22Rv1 (cell line): ENCODE data around the gene FLAD1.

Experiments
- H3K27ac ChIP-seq: fragments of 450-650 bp; 2 replicates; pipeline ENCODE4 v1.5.1; 2017
- ZFX ChIP-seq: fragments of 450-650 bp; IDR thresholded peaks from 2 replicates; pipeline ENCODE4 v1.6.1; 2017; ENCODE audit warnings: antibody characterized with exemption, borderline replicate concordance
- TF ChIP-seq, protein P1 (sequence below): fragments of 450-650 bp; IDR thresholded peaks from 2 replicates; pipeline ENCODE4 v1.5.1; 2017; ENCODE audit warnings: mild to moderate bottlenecking

Gene FLAD1

GRCh38 chr1:154958681-154959425 lies 24.3 kb upstream of the FLAD1 start:
- peak overlapping the region; percentile 59; the same call in 1 of the 2 replicates for H3K27ac ChIP-seq
- TF ChIP-seq, protein P1, sequence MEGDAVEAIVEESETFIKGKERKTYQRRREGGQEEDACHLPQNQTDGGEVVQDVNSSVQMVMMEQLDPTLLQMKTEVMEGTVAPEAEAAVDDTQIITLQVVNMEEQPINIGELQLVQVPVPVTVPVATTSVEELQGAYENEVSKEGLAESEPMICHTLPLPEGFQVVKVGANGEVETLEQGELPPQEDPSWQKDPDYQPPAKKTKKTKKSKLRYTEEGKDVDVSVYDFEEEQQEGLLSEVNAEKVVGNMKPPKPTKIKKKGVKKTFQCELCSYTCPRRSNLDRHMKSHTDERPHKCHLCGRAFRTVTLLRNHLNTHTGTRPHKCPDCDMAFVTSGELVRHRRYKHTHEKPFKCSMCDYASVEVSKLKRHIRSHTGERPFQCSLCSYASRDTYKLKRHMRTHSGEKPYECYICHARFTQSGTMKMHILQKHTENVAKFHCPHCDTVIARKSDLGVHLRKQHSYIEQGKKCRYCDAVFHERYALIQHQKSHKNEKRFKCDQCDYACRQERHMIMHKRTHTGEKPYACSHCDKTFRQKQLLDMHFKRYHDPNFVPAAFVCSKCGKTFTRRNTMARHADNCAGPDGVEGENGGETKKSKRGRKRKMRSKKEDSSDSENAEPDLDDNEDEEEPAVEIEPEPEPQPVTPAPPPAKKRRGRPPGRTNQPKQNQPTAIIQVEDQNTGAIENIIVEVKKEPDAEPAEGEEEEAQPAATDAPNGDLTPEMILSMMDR, result no peak
- TF ChIP-seq ZFX, result no peak

DNA sequence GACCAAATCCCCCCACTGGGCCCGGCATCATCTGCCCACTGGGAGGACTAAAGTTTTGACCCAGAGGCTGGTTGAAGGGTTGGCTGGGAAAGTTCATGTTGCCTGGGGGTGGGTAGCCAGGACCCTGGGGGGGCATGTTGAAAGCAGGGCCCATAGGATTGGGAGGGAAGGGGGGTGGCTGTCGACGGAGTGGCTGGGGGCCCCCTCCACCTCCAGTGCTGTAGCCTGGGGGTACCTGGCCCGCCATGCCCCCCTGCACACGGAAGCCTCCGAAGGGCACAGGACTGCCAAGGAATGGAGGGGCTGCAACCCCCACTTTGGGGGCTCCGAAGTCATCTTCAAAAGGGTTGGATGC lies 23.7 kb upstream of the FLAD1 start:
- H3K27ac ChIP-seq, result peak overlapping the region; percentile 59; the same call in 1 of the 2 replicates
- no peak for TF ChIP-seq ZFX
- TF ChIP-seq, protein P1, result no peak

- no peak for TF ChIP-seq ZFX
- TF ChIP-seq, protein P1, result no peak
- H3K27ac ChIP-seq, result peak overlapping the region; percentile 97
These were observed 22.6 kb upstream of the FLAD1 start for GRCh38 chr1:154960446-154961136.

- TF ChIP-seq, protein P1, result peak; percentile 97
- no peak for TF ChIP-seq ZFX
- peak within 1 kb of the TSS; percentile 97 for H3K27ac ChIP-seq
These were observed 21.7 kb upstream of the FLAD1 start, which contains the start of gene PYGO2 for GRCh38 chr1:154961207-154962155. PYGO2 (minus strand) TSS chr1:154961782; CDS start chr1:154961576, 206 bp downstream.

GRCh38 chr1:154962156-154962749 lies 20.9 kb upstream of the FLAD1 start:
- TF ChIP-seq ZFX, result no peak
- TF ChIP-seq, protein P1, result peak; percentile 64
- H3K27ac ChIP-seq, result peak overlapping the region; percentile 97

DNA sequence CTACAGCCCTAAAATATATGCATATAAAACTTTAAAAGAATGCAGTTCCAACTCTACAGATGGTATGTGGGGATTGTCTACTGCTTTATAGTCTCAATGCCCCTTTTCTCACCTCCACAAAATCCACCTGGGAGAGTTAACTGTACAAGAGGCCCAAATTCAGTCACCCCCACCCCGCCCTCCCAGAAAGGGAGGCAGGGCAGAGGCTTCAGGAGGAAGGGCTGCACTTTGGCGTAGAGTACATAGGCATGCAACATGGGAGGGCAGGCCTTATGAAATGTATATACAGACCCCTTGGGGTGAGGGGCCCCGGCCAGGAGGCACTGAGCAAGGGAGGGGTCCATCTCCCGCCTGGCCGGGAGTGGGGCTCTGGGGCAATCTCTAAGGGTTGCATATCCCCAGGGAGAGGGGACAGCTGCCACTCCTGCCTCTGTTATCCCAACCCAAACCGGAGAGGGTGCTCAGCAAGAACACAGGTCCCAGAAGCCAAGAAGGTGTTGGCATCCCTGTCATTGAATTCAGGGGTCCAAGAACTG lies 20.3 kb upstream of the FLAD1 start:
- no peak for TF ChIP-seq ZFX
- TF ChIP-seq, protein P1, result no peak

More for the DNA sequence above, 20.3 kb upstream of the FLAD1 start:
- peak overlapping the region; percentile 97 for H3K27ac ChIP-seq
